ENCODE data around the gene BTAF1. TPM values are rescaled to one million over a fixed set of nuclear protein-coding genes. Genes with fewer than 3 reads are reported as not detected.

Gene BTAF1
- total RNA-seq, 4 donors from 2014 or later = 42.6 to 61.3 (median 46.6) TPM

DNA sequence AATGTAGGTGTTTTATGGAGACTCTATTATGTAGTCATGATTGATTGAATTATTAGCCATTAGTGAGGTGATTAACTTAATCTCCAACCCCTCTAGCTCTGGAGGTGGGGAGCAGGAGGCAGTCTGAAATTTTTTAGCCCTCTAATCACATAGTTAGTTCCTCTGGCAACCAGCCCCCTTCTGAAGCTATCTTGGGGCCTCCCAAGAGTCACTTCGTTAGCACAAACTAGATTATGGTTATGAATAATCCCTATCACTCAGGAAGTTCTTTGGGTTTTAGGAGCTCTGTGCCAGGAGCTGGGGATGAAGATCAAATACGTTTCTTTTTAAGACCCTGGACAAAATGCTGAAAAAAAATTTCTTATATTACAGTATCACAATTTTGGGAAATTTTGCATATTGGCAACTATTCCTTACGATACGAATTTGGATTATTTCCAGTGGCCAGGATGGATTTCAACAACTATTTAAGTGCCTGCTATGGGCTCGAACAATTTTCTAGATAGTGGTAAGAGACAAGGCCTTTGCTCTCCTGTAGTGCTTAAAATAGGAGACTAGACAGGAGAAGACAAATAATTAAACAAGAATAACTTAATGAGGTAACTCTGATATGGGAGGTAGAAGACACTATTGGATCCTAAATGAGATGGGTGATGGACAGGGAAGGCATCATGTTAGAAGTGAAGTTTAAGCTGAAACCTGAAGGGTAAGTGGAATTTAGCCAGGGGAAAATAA is 52.9 kb downstream of the BTAF1 start:
- Histone ChIP-seq H3K27me3 (no peaks in the 10 kb centered on the region), H3K27ac (no peak overlapping the region), H3K36me3 (peaks cover 0 to under 1% of the 10 kb centered on the region in 2 donors), H3K4me1 (no peaks in the 10 kb centered on the region), H3K4me3 (replicated peaks in 1 of 3) (no peak overlapping the region), H3K9me3 (no peaks in the 10 kb centered on the region)
- DNase-seq = no peak
- intact Hi-C loops (cut with DNase I) = no loop called here
- TF ChIP-seq, protein P1, sequence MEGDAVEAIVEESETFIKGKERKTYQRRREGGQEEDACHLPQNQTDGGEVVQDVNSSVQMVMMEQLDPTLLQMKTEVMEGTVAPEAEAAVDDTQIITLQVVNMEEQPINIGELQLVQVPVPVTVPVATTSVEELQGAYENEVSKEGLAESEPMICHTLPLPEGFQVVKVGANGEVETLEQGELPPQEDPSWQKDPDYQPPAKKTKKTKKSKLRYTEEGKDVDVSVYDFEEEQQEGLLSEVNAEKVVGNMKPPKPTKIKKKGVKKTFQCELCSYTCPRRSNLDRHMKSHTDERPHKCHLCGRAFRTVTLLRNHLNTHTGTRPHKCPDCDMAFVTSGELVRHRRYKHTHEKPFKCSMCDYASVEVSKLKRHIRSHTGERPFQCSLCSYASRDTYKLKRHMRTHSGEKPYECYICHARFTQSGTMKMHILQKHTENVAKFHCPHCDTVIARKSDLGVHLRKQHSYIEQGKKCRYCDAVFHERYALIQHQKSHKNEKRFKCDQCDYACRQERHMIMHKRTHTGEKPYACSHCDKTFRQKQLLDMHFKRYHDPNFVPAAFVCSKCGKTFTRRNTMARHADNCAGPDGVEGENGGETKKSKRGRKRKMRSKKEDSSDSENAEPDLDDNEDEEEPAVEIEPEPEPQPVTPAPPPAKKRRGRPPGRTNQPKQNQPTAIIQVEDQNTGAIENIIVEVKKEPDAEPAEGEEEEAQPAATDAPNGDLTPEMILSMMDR (IDR thresholded peaks at IDR 0.05) = no peak
- no peak for TF ChIP-seq POLR2A (IDR thresholded peaks at IDR 0.05)
- 85 to 92% methylated on average over 5 of the region's 5 CpGs for WGBS, 2 donors

DNA sequence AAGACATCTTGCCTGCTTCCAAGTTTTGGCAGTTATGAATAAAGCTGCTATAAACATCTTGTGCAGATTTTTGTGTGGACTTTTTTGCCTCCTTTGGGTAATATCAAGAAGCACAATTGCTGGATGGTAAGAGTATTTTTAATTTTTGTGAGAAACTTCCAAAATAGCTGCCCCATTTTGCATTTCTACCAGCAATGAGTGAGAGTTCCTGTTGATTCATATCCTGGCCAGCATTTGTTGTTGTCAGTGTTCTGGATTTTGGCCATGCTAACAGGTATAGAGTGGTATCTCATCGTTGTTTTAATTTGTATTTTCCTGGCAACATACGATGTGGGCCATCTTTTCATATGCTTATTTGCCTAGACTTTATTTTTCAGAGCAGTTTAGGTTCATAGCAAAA is 53.9 kb downstream of the BTAF1 start:
- DNase-seq = no peak
- Histone ChIP-seq H3K4me1 (no peaks in the 10 kb centered on the region), H3K4me3 (replicated peaks in 1 of 3) (no peak overlapping the region), H3K36me3 (peaks cover 8 to 11% of the 10 kb centered on the region in 2 donors), H3K27me3 (no peaks in the 10 kb centered on the region), H3K9me3 (no peaks in the 10 kb centered on the region), H3K27ac (no peak overlapping the region)
- 89 to 91% methylated on average over 2 of the region's 2 CpGs for WGBS, 2 donors
- intact Hi-C loops (cut with DNase I) = no loop called here
- TF ChIP-seq, protein P1 (IDR thresholded peaks at IDR 0.05) = no peak
- TF ChIP-seq POLR2A (IDR thresholded peaks at IDR 0.05) = no peak

DNA sequence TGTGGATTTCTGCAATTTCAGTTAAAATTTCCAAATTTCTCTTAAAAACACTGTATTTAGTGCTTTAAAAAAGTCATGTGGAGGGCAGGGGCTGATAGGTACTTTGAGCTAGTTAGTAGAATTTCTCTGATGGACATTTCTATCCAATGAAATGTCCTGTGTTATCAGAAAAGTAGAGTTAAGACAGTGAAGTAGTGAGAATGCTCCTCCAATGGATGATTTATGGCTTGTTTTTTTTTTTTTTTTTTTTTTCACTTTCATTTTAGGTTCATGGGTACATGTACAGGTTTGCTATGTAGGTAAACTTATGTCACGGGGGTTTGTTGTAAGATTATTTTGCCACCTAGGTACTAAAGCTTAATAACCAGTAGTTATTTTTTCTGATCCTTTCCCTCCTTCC is 55.0 kb downstream of the BTAF1 start:
- H3K36me3 ChIP-seq = peaks cover 13 to 17% of the 10 kb centered on the region in 2 donors
- no peak overlapping the region for H3K4me3 ChIP-seq (replicated peaks in 1 of 3)
- no peak overlapping the region for H3K27ac ChIP-seq
- no peak for DNase-seq
- intact Hi-C loops (cut with DNase I) = no loop called here
- no peaks in the 10 kb centered on the region for H3K9me3 ChIP-seq
- no peak for TF ChIP-seq POLR2A (IDR thresholded peaks at IDR 0.05)
- TF ChIP-seq, protein P1 (IDR thresholded peaks at IDR 0.05) = no peak
- H3K4me1 ChIP-seq = no peaks in the 10 kb centered on the region
- 90 to 97% methylated on average over 1 of the region's 1 CpG for WGBS, 2 donors
- no peaks in the 10 kb centered on the region for H3K27me3 ChIP-seq

DNA sequence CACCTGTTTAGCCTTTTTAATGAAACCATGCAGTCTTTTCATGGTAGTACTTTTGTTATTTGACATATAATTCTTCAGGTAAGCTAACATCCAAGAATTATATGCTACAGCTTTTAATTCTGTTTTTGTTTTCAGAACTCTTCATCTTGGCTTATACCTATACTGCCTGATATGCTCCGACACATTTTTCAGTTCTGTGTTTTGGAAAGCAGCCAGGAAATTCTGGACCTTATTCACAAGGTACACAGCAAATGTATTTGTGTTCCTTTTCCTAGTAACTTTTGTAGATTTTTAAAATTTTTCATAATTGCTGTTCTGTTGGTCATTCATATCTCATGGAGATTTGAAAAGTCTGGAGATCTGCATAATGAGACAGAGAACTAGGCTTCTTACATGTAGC is 56.7 kb downstream of the BTAF1 start:
- H3K27ac ChIP-seq = no peak overlapping the region
- no peak for DNase-seq
- H3K36me3 ChIP-seq = peaks cover 17 to 22% of the 10 kb centered on the region in 2 donors
- WGBS, 2 donors = 52 to 57% methylated on average over 1 of the region's 1 CpG
- H3K9me3 ChIP-seq = no peaks in the 10 kb centered on the region
- no peak for TF ChIP-seq POLR2A (IDR thresholded peaks at IDR 0.05)
- TF ChIP-seq, protein P1 (IDR thresholded peaks at IDR 0.05) = no peak
- no peaks in the 10 kb centered on the region for H3K4me1 ChIP-seq
- intact Hi-C loops (cut with DNase I) = no loop called here
- H3K27me3 ChIP-seq = no peaks in the 10 kb centered on the region
- H3K4me3 ChIP-seq (replicated peaks in 1 of 3) = no peak overlapping the region

DNA sequence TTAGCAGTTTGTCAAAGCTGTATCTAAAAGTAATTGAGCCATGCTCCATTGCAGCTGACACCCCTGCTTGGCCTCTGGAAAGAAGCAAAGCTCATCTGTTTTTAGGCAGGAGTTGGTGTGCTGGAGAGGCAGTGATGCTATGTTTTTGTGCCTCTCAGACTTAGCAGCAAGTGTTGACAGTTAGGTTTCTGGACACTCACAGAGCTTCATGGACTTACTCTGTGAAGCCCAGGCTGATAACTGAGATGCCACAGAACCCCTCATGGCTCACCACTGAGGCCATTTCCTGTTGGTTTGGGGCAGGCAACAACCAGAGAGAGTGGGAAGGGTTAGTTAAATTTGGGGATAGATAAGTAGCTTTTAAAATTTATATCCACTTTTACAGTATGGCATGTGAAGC is 59.8 kb downstream of the BTAF1 start:
- no peak for TF ChIP-seq POLR2A (IDR thresholded peaks at IDR 0.05)
- TF ChIP-seq, protein P1 (IDR thresholded peaks at IDR 0.05) = no peak
- H3K27me3 ChIP-seq = no peaks in the 10 kb centered on the region
- no peaks in the 10 kb centered on the region for H3K9me3 ChIP-seq
- no peak overlapping the region for H3K27ac ChIP-seq
- intact Hi-C loops (cut with DNase I) = no loop called here
- H3K36me3 ChIP-seq = peaks cover 17 to 22% of the 10 kb centered on the region in 2 donors
- no peak overlapping the region for H3K4me3 ChIP-seq (replicated peaks in 1 of 3)
- H3K4me1 ChIP-seq = no peaks in the 10 kb centered on the region
- no peak for DNase-seq

Data from thyroid gland (tissue), 4 donors.